Measurements from ENCODE around the gene RMND5A.

DNA sequence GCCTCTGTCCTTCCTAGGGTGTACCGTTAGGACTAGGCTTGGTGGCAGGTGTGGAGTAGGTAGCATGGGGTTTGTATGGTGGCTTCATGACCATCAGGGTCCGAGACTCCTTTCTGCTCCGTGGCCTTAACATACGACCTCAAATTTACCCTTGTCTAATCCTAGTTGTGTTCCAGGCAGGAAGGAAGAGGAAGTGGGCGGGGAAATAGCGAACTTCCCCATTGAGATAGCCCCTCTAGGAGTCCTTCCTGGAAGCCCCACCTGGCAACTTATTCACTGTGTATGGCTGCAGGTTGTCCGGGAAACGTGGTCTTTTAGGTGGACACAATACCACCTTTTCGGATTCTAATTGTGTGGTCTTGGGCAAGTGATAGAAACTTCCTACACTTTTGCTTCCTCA lies 61.3 kb downstream of the RMND5A start:
- TF ChIP-seq, protein P1, sequence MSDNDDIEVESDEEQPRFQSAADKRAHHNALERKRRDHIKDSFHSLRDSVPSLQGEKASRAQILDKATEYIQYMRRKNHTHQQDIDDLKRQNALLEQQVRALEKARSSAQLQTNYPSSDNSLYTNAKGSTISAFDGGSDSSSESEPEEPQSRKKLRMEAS (IDR thresholded peaks at IDR 0.05), result no peak
- TF ChIP-seq EP300 (IDR thresholded peaks at IDR 0.05; ENCODE audit: borderline replicate concordance) (no peak), YY1 (IDR thresholded peaks at IDR 0.05; ENCODE audit: low read depth) (no peak), FOXM1 (IDR thresholded peaks at IDR 0.05; ENCODE audit: borderline replicate concordance, low read depth) (no peak), TCF12 (IDR thresholded peaks at IDR 0.05; ENCODE audit: low read depth) (no peak), TEAD4 (IDR thresholded peaks at IDR 0.05) (no peak), EGR1 (IDR thresholded peaks at IDR 0.05) (no peak), CREB1 (IDR thresholded peaks at IDR 0.05; ENCODE audit: low read depth) (no peak), TAF1 (IDR thresholded peaks at IDR 0.05; ENCODE audit: low read depth) (no peak), CEBPB (IDR thresholded peaks at IDR 0.05) (no peak)
- TF ChIP-seq, protein P2, sequence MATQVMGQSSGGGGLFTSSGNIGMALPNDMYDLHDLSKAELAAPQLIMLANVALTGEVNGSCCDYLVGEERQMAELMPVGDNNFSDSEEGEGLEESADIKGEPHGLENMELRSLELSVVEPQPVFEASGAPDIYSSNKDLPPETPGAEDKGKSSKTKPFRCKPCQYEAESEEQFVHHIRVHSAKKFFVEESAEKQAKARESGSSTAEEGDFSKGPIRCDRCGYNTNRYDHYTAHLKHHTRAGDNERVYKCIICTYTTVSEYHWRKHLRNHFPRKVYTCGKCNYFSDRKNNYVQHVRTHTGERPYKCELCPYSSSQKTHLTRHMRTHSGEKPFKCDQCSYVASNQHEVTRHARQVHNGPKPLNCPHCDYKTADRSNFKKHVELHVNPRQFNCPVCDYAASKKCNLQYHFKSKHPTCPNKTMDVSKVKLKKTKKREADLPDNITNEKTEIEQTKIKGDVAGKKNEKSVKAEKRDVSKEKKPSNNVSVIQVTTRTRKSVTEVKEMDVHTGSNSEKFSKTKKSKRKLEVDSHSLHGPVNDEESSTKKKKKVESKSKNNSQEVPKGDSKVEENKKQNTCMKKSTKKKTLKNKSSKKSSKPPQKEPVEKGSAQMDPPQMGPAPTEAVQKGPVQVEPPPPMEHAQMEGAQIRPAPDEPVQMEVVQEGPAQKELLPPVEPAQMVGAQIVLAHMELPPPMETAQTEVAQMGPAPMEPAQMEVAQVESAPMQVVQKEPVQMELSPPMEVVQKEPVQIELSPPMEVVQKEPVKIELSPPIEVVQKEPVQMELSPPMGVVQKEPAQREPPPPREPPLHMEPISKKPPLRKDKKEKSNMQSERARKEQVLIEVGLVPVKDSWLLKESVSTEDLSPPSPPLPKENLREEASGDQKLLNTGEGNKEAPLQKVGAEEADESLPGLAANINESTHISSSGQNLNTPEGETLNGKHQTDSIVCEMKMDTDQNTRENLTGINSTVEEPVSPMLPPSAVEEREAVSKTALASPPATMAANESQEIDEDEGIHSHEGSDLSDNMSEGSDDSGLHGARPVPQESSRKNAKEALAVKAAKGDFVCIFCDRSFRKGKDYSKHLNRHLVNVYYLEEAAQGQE (IDR thresholded peaks at IDR 0.05; ENCODE audit: low read depth), result no peak
